ENCODE data around the gene PDE6D. TPM values are rescaled to one million over a fixed set of nuclear protein-coding genes. Genes with fewer than 3 reads are reported as not detected.

PDE6D gene
- total and polyA plus RNA-seq, 2 of the 13 experiments (the other 11 are each of a cell fraction or from before 2014, with no cell fraction given): 14.1 to 23.2 TPM

DNA sequence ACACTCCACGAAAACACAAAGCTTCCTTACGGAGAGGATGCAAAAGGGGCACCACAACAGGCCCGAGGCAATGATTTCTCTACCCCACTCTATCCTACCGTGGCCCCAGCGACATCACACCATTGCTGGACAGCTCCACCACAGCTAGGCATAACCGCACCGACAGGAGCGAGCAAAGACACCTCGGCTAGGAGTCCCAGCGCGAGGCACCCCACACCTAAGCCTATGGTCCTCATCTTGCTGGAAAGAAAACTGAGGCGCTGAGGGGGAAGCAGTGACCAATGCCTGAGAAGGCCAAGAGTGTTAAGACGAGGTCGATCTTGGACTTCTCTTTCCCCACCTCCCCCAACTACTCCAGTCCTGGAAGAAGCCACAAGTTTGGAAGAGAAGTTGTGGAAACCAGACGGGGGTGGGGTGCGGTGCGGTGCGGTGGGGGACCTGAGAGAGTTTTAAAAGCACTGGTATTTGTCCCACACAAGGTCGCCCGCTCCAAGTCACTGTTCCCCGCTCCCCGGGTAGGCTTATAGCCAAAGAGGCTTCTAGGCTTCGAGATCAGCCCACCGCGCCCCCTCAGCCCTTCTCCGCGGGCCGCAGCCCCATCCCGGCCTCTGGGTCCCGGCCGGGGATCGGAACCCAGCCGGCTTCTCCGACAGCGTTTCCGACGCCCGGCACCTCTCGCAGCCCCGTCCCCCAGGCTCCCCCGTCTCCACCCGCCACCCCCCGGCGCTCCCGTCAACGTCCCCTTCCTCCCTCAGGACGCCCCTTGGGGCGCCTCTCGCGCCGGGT is 766 bp downstream of the PDE6D start (continued):
- TF ChIP-seq ZNF180 (CRISPR knock-in tag; IDR thresholded peaks at IDR 0.05; ENCODE audit: borderline replicate concordance, low read depth): no peak
- no peak for TF ChIP-seq ZSCAN12 (CRISPR knock-in tag; IDR thresholded peaks at IDR 0.05)
- TF ChIP-seq ZNF772 (CRISPR knock-in tag; IDR thresholded peaks at IDR 0.05): no peak
- TF ChIP-seq GPN1 (CRISPR knock-in tag; IDR thresholded peaks at IDR 0.05; ENCODE audit: borderline replicate concordance): no peak
- no peak for TF ChIP-seq AGO2 (optimal IDR thresholded peaks at IDR 0.05; ENCODE audit: low read depth, low read length)
- TF ChIP-seq GATAD2A (CRISPR knock-in tag; IDR thresholded peaks at IDR 0.05): no peak
- TF ChIP-seq KDM5A (IDR thresholded peaks at IDR 0.05; ENCODE audit: borderline replicate concordance, low read length): no peak
- TF ChIP-seq, protein P1, sequence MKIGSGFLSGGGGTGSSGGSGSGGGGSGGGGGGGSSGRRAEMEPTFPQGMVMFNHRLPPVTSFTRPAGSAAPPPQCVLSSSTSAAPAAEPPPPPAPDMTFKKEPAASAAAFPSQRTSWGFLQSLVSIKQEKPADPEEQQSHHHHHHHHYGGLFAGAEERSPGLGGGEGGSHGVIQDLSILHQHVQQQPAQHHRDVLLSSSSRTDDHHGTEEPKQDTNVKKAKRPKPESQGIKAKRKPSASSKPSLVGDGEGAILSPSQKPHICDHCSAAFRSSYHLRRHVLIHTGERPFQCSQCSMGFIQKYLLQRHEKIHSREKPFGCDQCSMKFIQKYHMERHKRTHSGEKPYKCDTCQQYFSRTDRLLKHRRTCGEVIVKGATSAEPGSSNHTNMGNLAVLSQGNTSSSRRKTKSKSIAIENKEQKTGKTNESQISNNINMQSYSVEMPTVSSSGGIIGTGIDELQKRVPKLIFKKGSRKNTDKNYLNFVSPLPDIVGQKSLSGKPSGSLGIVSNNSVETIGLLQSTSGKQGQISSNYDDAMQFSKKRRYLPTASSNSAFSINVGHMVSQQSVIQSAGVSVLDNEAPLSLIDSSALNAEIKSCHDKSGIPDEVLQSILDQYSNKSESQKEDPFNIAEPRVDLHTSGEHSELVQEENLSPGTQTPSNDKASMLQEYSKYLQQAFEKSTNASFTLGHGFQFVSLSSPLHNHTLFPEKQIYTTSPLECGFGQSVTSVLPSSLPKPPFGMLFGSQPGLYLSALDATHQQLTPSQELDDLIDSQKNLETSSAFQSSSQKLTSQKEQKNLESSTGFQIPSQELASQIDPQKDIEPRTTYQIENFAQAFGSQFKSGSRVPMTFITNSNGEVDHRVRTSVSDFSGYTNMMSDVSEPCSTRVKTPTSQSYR (CRISPR knock-in tag; IDR thresholded peaks at IDR 0.05; ENCODE audit: borderline replicate concordance): peak; percentile 37; the same call in 1 of the 2 replicates
- no peak for TF ChIP-seq ATF7 (IDR thresholded peaks at IDR 0.05)
- TF ChIP-seq ATF7 (CRISPR knock-in tag; IDR thresholded peaks at IDR 0.05): no peak
- peak; percentile 15; the same call in 1 of the 2 replicates for TF ChIP-seq NFYB (CRISPR knock-in tag; IDR thresholded peaks at IDR 0.05)
- no peak for TF ChIP-seq CCAR2 (optimal IDR thresholded peaks at IDR 0.05; ENCODE audit: low read depth, low read length)
- no peak for TF ChIP-seq ZUFSP (CRISPR knock-in tag; IDR thresholded peaks at IDR 0.05; ENCODE audit: borderline replicate concordance)
- no peak for TF ChIP-seq ZEB1 (IDR thresholded peaks at IDR 0.05; ENCODE audit: insufficient replicate concordance, low read depth)
- TF ChIP-seq TBL1XR1 (IDR thresholded peaks at IDR 0.05; ENCODE audit: borderline replicate concordance, low read length, partially characterized antibody): no peak
- no peak for TF ChIP-seq MTF2 (CRISPR knock-in tag; IDR thresholded peaks at IDR 0.05; ENCODE audit: borderline replicate concordance)
- peak; percentile 48; the same call in 1 of the 2 replicates for TF ChIP-seq ZSCAN21 (CRISPR knock-in tag; IDR thresholded peaks at IDR 0.05; ENCODE audit: borderline replicate concordance)
- TF ChIP-seq PPARG (CRISPR knock-in tag; conservative IDR thresholded peaks at IDR 0.05): no peak
- TF ChIP-seq ZNF749 (CRISPR knock-in tag; IDR thresholded peaks at IDR 0.05; ENCODE audit: borderline replicate concordance): 0 out of 2 replicates have a peak, but pooled peaks have one; percentile 8
- TF ChIP-seq DPF2 (CRISPR knock-in tag; IDR thresholded peaks at IDR 0.05; ENCODE audit: borderline replicate concordance, low read depth): no peak
- no peak for TF ChIP-seq CEBPB (IDR thresholded peaks at IDR 0.05; ENCODE audit: borderline replicate concordance, low read depth, low read length)
- no peak for TF ChIP-seq ATAD3A (CRISPR knock-in tag; IDR thresholded peaks at IDR 0.05)
- TF ChIP-seq ZFAT (CRISPR knock-in tag; conservative IDR thresholded peaks at IDR 0.05): no peak
- TF ChIP-seq, protein P2, sequence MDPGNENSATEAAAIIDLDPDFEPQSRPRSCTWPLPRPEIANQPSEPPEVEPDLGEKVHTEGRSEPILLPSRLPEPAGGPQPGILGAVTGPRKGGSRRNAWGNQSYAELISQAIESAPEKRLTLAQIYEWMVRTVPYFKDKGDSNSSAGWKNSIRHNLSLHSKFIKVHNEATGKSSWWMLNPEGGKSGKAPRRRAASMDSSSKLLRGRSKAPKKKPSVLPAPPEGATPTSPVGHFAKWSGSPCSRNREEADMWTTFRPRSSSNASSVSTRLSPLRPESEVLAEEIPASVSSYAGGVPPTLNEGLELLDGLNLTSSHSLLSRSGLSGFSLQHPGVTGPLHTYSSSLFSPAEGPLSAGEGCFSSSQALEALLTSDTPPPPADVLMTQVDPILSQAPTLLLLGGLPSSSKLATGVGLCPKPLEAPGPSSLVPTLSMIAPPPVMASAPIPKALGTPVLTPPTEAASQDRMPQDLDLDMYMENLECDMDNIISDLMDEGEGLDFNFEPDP (CRISPR knock-in tag; conservative IDR thresholded peaks at IDR 0.05): no peak
- no peak for TF ChIP-seq CAMTA2 (CRISPR knock-in tag; IDR thresholded peaks at IDR 0.05; ENCODE audit: borderline replicate concordance)
